GM13976 (cell line): ENCODE measurements around the gene PRR35.

Experiments
- DNase-seq: peaks from one replicate; pipeline ENCODE4 v3.0.0; 2012; ENCODE audit warnings: low spot score
- in situ Hi-C: fragments of 300-500 bp; cut with MboI; formaldehyde crosslinking; loops from one replicate; pipeline ENCODE4 v1.12.0; 2022; ENCODE audit warnings: low sequenced_read_pairs, mixed read lengths, inconsistent platforms; ENCODE audit not compliant: unreplicated experiment
- TF ChIP-seq, protein P1 (sequence below): IDR thresholded peaks from 2 replicates; pipeline ENCODE4 v1.5.1; 2012; ENCODE audit warnings: borderline replicate concordance, mild to moderate bottlenecking; ENCODE audit not compliant: insufficient read depth; ENCODE audit errors: extremely low read depth, missing control alignments, control extremely low read depth

Gene PRR35

DNA sequence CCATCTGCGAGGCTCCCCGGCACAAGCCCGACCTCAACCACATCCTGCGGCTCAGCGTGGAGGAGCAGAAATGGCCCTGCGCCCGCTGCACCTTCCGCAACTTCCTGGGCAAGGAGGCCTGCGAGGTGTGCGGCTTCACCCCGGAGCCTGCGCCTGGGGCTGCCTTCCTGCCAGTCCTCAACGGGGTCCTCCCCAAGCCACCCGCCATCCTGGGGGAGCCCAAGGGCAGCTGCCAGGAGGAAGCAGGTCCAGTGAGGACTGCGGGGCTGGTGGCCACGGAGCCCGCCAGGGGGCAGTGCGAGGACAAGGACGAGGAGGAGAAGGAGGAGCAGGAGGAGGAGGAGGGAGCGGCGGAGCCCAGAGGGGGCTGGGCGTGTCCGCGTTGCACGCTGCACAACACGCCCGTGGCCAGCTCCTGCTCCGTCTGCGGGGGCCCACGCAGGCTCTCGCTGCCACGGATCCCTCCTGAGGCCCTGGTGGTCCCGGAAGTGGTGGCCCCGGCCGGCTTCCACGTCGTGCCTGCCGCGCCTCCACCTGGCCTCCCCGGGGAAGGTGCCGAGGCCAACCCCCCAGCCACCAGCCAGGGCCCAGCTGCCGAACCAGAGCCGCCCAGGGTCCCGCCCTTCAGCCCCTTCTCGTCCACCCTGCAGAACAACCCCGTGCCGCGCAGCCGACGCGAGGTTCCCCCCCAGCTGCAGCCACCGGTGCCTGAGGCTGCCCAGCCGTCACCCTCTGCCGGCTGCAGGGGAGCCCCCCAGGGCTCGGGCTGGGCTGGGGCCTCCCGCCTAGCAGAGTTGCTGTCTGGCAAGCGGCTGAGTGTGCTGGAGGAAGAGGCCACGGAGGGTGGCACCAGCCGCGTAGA, 13.1 kb upstream of the PRR35 start:
- in situ Hi-C loops = no loop called here
- TF ChIP-seq, protein P1, sequence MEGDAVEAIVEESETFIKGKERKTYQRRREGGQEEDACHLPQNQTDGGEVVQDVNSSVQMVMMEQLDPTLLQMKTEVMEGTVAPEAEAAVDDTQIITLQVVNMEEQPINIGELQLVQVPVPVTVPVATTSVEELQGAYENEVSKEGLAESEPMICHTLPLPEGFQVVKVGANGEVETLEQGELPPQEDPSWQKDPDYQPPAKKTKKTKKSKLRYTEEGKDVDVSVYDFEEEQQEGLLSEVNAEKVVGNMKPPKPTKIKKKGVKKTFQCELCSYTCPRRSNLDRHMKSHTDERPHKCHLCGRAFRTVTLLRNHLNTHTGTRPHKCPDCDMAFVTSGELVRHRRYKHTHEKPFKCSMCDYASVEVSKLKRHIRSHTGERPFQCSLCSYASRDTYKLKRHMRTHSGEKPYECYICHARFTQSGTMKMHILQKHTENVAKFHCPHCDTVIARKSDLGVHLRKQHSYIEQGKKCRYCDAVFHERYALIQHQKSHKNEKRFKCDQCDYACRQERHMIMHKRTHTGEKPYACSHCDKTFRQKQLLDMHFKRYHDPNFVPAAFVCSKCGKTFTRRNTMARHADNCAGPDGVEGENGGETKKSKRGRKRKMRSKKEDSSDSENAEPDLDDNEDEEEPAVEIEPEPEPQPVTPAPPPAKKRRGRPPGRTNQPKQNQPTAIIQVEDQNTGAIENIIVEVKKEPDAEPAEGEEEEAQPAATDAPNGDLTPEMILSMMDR = no peak
- DNase-seq = no peak

DNA sequence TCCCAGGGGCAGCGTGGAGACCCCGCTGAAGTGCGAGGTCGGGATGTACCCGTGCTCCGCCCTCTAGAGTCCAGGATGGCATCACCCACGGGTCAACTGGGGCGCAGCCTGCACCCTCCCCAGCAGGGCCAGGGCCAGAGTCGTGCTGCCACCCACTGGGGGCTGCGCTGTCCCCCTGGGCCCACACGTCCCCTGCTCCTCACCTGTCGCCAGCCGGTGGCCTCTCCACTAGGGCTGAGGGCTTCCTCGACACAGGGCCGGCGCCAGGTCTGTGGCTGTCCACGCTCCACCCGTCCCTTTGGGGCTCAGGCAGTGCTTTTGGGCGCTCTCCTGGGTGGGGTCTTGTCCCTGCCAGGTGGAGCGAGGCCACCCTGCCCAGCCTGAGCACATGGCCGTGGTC, 11.6 kb upstream of the PRR35 start:
- TF ChIP-seq, protein P1 = no peak

DNA sequence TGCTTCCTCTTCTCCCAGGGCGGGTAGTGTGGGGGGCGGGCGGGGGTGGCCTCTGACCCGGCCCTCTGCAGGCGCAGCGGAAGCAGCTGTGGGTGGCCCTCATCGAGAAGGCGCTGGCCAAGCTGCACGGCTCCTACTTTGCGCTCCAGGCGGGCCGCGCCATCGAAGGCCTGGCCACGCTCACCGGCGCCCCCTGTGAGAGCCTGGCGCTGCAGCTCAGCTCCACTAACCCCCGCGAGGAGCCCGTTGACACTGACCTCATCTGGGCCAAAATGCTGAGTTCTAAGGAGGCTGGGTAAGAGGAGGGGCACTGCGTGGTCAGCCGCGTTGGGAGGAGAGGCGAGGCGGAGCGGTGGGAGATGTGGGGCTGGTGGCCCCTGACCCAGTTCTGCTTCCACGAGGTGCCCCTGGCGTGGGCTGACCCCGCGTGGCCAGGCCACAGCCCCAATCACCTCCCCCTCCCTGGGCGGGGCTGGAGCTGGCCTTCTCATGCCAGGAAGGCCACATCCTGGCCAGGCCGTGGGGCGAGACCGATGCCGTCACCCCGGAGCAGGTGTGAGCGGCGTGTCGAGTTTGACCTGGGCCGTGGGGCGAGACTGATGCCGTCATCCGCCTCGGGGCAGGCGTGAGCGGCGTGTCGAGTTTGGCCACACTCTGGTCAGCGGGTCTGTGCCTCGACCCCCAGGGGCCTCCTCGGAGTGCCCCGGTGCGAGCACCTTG, 10.5 kb upstream of the PRR35 start:
- DNase-seq = no peak
- TF ChIP-seq, protein P1 = no peak
- in situ Hi-C loops = no loop called here

More for the DNA sequence above, 11.6 kb upstream of the PRR35 start:
- in situ Hi-C loops = no loop called here
- DNase-seq = no peak

DNA sequence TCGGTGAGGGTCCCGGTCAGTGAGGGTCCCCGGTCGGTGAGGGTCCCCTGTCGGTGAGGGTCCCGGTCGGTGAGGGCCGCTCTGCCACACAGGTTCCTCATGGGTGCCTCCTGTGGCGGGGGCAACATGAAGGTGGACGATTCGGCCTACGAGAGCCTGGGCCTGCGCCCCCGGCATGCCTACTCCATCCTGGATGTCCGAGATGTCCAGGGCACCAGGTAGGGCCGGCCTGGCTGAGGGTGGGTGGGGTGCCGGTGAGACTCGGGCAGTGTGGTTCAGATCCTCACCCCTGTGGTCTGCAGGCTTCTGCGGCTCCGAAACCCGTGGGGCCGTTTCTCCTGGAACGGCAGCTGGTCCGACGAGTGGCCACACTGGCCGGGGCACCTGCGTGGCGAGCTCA, 9.0 kb upstream of the PRR35 start:
- TF ChIP-seq, protein P1 = no peak
- in situ Hi-C loops = no loop called here
- no peak for DNase-seq

DNA sequence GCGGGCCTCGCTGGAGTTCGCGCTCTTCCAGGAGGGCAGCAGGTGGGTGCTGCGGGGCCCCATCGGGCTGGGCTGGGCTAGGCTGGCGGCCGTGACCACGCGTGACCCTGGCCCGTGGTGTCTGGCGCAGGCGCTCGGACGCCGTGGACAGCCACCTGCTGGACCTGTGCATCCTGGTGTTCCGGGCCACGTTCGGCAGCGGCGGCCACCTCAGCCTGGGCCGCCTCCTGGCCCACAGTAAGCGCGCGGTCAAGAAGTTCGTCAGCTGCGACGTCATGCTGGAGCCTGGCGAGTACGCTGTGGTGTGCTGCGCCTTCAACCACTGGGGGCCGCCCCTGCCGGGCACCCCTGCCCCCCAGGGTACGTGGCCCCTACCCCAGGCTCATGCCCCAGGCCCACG, 8.0 kb upstream of the PRR35 start:
- in situ Hi-C loops = no loop called here
- no peak for DNase-seq
- TF ChIP-seq, protein P1 = no peak

DNA sequence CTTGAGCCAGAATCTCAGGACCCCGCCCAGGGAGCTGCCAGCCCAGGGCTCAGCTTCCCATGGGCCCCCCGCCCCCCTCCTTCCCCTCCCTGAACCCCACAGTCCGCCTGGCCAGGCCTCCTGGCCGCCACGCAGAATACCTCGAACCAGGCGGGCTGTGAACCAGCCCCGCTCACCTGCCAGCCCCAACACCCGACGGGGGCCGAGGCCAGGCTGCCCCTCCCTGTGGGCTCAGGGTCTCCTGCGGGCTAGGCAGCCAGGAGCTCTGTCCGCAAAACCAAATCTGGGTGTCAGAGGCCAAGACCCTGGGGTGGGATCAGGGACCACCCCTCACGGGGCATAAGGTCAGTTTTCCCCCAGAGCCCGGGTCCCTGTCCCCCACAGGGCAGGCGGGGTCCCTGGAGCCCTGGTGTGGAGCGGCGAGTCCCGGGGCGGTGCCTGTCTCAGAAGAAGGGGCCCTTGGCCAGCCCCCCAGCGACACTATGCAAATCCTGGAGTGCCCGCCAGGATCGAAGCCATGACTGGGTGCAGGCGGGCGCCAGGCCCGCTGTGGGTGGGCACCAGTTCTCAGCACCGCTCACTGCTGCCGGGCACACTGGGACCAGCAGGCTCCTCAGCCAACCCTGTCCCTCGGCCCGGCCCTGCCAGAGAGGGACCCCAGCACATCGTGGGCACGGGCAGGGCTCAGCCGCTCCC, 6.4 kb upstream of the PRR35 start:
- TF ChIP-seq, protein P1 = no peak
- in situ Hi-C loops = no loop called here

More for the DNA sequence above, 6.4 kb upstream of the PRR35 start:
- no peak for DNase-seq
